ENCODE data around the gene ZNF844. TPM values are rescaled to one million over a fixed set of nuclear protein-coding genes. Genes with fewer than 3 reads are reported as not detected.
"Not testable (repeated sequence)": the region's sequence is repeated elsewhere in the genome, so short reads cannot be mapped to it uniquely, and the experiment has no call there.

ZNF844 gene
- total RNA-seq, 1 experiment from 2014 or later: 5.2 TPM

GRCh38 chr19:12092065-12092867, 27.7 kb downstream of the ZNF844 start:
- peak; percentile 94 for DNase-seq (ENCODE audit: low read depth)

DNA sequence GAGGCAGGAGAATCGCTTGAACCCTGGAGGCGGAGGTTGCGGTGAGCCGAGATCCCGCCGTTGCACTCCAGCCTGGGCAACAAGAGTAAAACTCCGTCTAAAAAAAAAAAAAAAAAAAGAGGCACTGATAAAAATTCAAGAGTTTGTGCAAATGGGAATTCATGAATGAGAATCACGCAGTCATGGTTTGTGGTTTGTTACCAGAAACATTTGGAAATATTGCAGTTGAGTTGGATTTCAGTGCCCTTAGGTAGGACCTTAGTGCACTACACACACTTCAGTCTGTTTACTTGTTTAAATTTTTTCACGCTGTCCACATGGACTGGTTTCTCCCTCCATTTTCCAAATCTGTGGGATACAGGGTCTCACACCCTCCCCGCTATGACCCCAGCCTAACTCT, 28.4 kb downstream of the ZNF844 start:
- no peak for DNase-seq (ENCODE audit: low read depth)

GRCh38 chr19:12093777-12094176, 29.2 kb downstream of the ZNF844 start:
- DNase-seq (ENCODE audit: low read depth): no peak

DNA sequence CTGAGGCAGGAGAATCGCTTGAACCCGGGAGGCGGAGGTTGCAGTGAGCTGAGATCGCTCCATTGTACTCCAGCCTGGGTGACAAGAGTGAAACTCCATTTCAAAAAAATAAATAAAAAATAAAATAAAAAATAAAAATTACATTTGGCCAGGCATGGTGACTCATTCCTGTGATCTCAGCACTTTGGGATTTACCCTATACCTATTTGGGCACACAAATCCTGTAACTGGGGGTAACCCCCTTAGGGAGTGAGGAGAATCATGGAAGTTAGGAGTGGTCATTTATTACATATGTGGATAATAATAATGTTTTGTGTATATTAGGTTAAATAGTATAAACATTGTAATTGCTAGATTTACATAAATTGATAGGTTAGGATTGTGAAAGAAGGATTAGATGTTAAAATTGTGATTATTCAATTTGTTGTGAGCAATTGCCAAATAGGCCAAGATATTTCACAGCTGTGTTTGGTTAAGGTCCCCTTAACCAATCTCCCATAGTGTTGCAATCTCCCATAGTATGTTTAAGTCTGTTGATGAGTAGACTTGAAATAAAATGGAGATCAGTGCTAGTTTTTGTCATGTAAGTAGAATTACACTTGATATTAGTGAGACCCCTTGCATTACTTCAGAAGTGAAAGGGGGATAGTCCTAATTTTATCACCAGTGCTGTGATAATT, 30.7 kb downstream of the ZNF844 start:
- no peak for DNase-seq (ENCODE audit: low read depth)

GRCh38 chr19:12098040-12098439, 33.5 kb downstream of the ZNF844 start:
- DNase-seq (ENCODE audit: low read depth): no peak

- not testable (repeated sequence) for DNase-seq (ENCODE audit: low read depth)
These were observed 39.4 kb downstream of the ZNF844 start for GRCh38 chr19:12103909-12104308.

- DNase-seq (ENCODE audit: low read depth): peak; percentile 51
These were observed 46.6 kb downstream of the ZNF844 start for GRCh38 chr19:12111176-12111575.

DNA sequence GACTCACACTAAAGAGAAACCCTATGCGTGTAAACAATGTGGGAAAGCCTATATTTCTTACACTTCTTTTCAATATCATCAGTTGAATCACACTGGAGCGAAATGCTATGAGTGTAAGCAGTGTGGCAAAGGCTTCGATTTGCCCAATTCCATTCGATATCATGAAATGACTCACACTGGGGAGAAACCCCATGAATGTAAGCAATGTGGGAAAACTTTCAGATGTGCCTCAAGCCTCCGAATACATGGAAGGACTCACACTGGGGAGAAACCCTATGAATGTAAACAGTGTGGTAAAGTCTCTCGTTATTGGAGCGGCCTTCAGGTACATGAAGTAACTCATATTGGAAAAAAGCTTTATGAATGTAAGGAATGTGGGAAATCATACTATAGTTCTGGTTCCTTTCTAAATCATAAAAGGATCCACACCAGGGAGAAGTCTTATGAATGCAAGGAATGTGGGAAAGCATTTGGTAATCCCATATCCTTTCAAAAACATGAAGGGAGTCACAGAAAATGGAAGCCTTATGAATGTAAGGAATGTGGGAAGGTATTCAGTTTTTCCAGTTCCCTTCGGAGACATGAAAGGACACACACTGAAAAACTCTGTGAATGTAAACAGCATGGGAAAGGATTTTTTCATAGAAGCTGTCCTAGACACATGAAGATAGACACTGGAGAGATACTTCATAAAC, 47.6 kb downstream of the ZNF844 start:
- DNase-seq (ENCODE audit: low read depth): peak; percentile 35

- DNase-seq (ENCODE audit: low read depth): peak; percentile 39
These were observed 48.2 kb downstream of the ZNF844 start for GRCh38 chr19:12112701-12113100.

DNA sequence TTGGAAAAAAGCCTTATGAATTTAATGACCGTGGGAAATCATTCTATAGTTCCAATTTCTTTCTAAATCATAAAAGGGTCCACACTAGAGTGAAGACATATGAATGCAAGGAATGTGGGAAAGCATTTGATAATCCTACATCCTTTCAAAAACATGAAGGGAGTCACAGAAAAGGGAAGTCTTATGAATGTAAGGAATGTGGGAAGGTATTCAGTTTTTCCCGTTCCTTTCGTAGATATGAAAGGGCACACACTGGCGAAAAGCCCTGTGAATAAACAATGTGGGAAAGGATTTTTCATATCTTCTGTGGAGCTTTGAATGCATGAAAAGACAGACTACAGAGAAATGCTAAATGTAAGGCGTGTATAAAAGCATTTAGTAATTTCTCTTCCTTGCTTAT, 48.6 kb downstream of the ZNF844 start:
- DNase-seq (ENCODE audit: low read depth): no peak

- no peak for DNase-seq (ENCODE audit: low read depth)
These were observed 52.9 kb downstream of the ZNF844 start for GRCh38 chr19:12117201-12117970.

DNA sequence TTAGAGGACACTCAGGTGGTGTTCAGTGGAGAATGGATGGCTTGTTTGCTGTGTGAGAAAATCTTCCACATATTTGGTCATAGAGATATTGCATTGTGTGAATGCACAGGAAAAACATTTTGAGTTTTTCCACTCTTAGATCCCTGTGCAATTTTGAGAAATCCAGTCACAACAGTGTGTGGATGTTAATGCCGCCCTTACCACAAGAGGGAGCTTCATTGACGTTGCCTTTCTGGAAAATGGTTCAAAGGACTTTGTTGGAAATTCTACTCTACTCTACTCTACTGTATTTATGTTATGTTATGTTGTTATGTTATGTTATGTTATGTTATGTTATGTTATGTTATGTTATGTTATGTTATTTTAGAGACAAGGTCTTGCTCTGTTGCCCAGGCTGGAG, 62.2 kb downstream of the ZNF844 start:
- DNase-seq (ENCODE audit: low read depth): no peak

Other genes with a start within 250 kb of the ZNF844 start
- 11.1 and 12.3 TPM in 2 replicates for gene ZNF439, start 216.0 kb upstream of the ZNF844 start, total RNA-seq (2014; rRNA removed; shearing (Covaris generic))
- 17.8 and 23.0 TPM in 2 replicates for gene ZNF69, start 176.9 kb upstream of the ZNF844 start, total RNA-seq (2014; rRNA removed; shearing (Covaris generic))
- 10.4 and 13.5 TPM in 2 replicates for gene ZNF700, start 139.6 kb upstream of the ZNF844 start, total RNA-seq (2014; rRNA removed; shearing (Covaris generic))
- 1.1 and 4.7 TPM in 2 replicates for gene ZNF763, start 99.7 kb upstream of the ZNF844 start, total RNA-seq (2014; rRNA removed; shearing (Covaris generic))
- 3.5 and 6.7 TPM in 2 replicates for gene ZNF433, start 29.1 kb upstream of the ZNF844 start, total RNA-seq (2014; rRNA removed; shearing (Covaris generic))
- 0.96 and 0.98 TPM in 2 replicates for gene ZNF878, start 11.8 kb upstream of the ZNF844 start, total RNA-seq (2014; rRNA removed; shearing (Covaris generic))
- gene ZNF20, start 75.6 kb downstream of the ZNF844 start, total RNA-seq (2014; rRNA removed; shearing (Covaris generic)): 7.6 and 8.3 TPM in 2 replicates
- 6.8 and 7.9 TPM in 2 replicates for gene ZNF625, start 92.0 kb downstream of the ZNF844 start, total RNA-seq (2014; rRNA removed; shearing (Covaris generic))
- 6.6 and 9.0 TPM in 2 replicates for gene ZNF136, start 98.4 kb downstream of the ZNF844 start, total RNA-seq (2014; rRNA removed; shearing (Covaris generic))
- 5.0 and 6.6 TPM in 2 replicates for gene ZNF44, start 230.2 kb downstream of the ZNF844 start, total RNA-seq (2014; rRNA removed; shearing (Covaris generic))

Data from RPMI7951 (cell line).